Activated naive CD4-positive, alpha-beta T cell treated with anti-CD3 and anti-CD28 coated beads, Interleukin-2, amount 50 U/mL, for 24 hours (primary cell): ENCODE measurements around the gene TMEM131L.
A peak's percentile ranks its signal among the peaks of the same experiment; 100 is the strongest.
"Not testable (repeated sequence)": the region's sequence is repeated elsewhere in the genome, so short reads cannot be mapped to it uniquely, and the experiment has no call there.

Experiments
- H3K27ac Mint-ChIP-seq: one replicate; pipeline ENCODE4 v1.8.0; 2021; ENCODE audit warnings: mild to moderate bottlenecking, mixed read lengths
- H3K27me3 Mint-ChIP-seq: one replicate; pipeline ENCODE4 v1.8.0; 2021; ENCODE audit warnings: mixed read lengths
- H3K36me3 Mint-ChIP-seq: one replicate; pipeline ENCODE4 v1.8.0; 2021; ENCODE audit warnings: mixed read lengths
- H3K4me1 Mint-ChIP-seq: one replicate; pipeline ENCODE4 v1.8.0; 2021; ENCODE audit warnings: mixed read lengths
- H3K4me3 Mint-ChIP-seq: one replicate; pipeline ENCODE4 v1.8.0; 2021; ENCODE audit warnings: mild to moderate bottlenecking, mixed read lengths
- H3K9me3 Mint-ChIP-seq: one replicate; pipeline ENCODE4 v1.8.0; 2021; ENCODE audit warnings: mixed read lengths

TMEM131L gene

DNA sequence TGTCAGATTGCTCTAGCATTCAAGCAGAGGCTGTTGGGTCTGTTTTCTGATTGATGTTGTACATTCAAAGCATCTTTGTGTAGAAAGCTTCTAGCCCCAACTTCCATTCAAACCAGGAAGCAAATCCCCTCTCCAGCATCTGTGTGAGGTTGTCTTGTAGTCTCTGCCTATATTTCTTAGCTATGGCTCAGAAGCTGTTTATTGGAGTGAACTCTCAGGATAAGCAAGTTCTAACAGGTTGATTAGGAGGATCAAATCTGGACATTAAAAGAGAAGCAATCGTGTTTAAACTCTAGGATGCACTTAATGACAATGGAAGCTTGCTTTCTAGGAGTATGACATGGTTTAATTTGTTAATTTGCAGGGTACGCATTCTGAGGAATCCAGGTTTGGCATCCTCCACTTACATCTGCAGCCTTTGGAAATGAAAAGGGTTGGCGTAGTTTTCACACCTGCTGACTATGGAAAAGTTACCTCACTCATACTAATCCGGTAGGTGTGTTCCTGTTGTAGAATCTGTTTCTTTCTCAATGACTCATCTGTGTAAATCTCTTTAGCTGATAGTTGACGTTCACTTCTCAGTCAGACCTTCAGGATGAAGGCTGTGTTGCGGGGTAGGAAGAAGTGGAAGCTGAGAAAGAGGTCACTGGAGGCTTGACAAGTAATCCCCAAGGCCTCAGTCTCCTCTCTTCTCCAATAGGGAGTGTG lies 129.9 kb downstream of the TMEM131L start:
- Mint-ChIP-seq H3K27ac (peak overlapping the region; percentile 75), H3K36me3 (peaks cover 21% of the 10 kb centered on the region), H3K4me3 (no peak overlapping the region), H3K27me3 (no peaks in the 10 kb centered on the region), H3K4me1 (peaks cover 21% of the 10 kb centered on the region), H3K9me3 (no peaks in the 10 kb centered on the region)

DNA sequence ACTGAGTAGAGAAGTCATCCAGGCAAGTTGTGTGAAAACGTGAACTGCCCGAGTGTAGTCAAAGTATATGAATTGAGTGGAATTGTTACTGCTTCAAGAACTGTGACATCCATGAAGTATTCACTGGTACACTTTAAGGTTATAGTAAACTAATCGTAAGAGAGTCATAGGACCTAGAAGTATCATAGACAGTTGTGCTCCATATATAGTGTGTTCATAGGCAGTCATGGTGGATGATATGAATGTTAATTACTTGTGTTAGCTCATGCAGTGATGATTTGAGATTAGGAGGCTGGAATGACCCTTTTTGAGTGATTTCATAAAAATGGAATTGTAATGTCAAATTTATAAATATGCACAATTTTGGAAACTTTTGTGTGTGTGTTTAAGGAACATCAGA lies 136.6 kb downstream of the TMEM131L start:
- Mint-ChIP-seq H3K36me3 (peaks cover 25% of the 10 kb centered on the region), H3K4me3 (no peak overlapping the region)

DNA sequence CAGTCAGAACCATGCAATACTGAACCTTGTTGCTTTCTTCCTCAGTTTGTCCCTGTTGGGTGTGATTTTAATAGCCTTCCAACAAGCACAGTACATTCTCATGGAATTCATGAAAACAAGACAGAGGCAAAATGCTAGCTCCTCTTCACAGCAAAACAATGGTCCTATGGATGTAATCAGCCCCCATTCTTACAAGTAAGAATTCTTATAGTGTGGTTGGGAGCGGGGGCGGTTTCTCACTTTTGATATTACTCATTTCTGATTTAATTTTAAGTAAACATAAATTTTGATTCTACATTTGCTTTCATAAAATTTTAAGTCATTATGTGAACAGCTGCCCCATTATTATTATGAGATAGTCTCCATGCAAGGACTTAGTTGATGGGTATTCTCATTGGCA lies 137.1 kb downstream of the TMEM131L start:
- no peak overlapping the region for H3K4me3 Mint-ChIP-seq
- peaks cover 37% of the 10 kb centered on the region for H3K4me1 Mint-ChIP-seq
- no peaks in the 10 kb centered on the region for H3K9me3 Mint-ChIP-seq
- H3K27me3 Mint-ChIP-seq, result no peaks in the 10 kb centered on the region
- no peak overlapping the region for H3K27ac Mint-ChIP-seq
- H3K36me3 Mint-ChIP-seq, result peaks cover 23% of the 10 kb centered on the region

More for the DNA sequence above, 136.6 kb downstream of the TMEM131L start:
- Mint-ChIP-seq H3K9me3 (no peaks in the 10 kb centered on the region), H3K27me3 (no peaks in the 10 kb centered on the region), H3K4me1 (peaks cover 36% of the 10 kb centered on the region), H3K27ac (peak overlapping the region; percentile 35)

GRCh38 chr4:153603835-153604234 lies 137.7 kb downstream of the TMEM131L start:
- Mint-ChIP-seq H3K4me1 (peaks cover 41% of the 10 kb centered on the region), H3K27ac (no peak overlapping the region), H3K9me3 (no peaks in the 10 kb centered on the region), H3K4me3 (no peak overlapping the region), H3K36me3 (peaks cover 21% of the 10 kb centered on the region), H3K27me3 (no peaks in the 10 kb centered on the region)

DNA sequence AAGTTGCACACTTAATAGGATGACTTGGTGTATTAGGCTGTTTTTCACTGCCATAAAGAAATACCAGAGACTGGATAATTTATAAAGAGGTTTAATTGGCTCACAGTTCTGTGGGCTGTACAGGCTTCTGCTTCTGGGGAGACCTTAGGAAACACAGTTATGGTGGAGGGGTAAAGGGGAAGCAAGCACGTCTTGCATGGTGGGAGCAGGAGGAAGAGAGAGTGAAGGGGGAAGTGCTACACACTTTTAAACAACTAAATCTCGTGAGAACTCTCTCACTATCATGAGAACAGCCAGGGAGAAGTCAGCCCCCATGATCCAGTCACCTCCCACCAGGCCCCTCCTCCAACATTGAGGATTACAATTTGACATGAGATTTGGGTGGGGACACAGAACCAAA lies 142.9 kb downstream of the TMEM131L start:
- not testable (repeated sequence) for H3K9me3 Mint-ChIP-seq, H3K27me3 Mint-ChIP-seq, H3K4me3 Mint-ChIP-seq
- H3K36me3 Mint-ChIP-seq, result peaks cover 35% of the 10 kb centered on the region
- H3K4me1 Mint-ChIP-seq, result peaks cover 57% of the 10 kb centered on the region
- H3K27ac Mint-ChIP-seq, result peak overlapping the region; percentile 11

DNA sequence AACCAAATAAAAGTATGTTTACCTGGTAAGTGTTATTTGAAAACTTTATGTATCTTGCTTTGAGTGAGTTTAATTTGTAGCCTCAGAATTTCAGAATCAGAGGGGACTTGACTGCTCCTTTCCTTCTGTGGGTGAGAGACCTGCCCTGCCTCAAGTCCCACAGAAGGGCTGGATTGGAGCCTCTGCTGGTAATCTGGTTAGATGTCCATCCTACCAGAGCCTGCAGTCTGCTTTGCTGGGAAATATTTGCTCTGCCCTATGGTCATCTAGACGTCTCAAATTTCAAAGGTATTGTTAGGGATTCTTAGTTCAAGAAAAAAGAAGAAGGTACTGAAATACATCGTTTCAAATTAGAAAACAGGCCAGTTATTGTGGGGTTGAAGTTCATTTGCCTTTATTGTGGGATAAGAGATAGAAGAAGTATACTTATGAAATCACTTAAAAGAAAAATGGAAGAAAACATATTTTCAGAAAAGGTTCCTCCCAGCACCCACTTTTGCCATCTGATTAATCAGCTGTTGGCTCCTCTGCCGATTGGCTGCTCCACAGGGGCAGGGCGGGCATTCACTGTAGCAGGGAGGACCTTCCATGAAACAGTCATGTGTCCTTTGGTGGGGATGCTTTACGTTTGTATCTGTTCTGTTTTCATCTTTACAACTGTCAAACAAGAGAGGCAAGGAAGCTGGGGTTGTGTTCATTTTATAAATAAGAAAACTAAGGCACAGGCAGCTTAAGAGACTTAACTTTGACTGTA lies 144.6 kb downstream of the TMEM131L start:
- Mint-ChIP-seq H3K4me3 (no peak overlapping the region), H3K36me3 (peaks cover 43% of the 10 kb centered on the region), H3K9me3 (no peaks in the 10 kb centered on the region), H3K27ac (peak overlapping the region; percentile 94), H3K27me3 (no peaks in the 10 kb centered on the region), H3K4me1 (peaks cover 70% of the 10 kb centered on the region)

- peaks cover 43% of the 10 kb centered on the region for H3K36me3 Mint-ChIP-seq
- H3K27me3 Mint-ChIP-seq, result no peaks in the 10 kb centered on the region
- no peak overlapping the region for H3K4me3 Mint-ChIP-seq
- peak overlapping the region; percentile 4 for H3K27ac Mint-ChIP-seq
- no peaks in the 10 kb centered on the region for H3K9me3 Mint-ChIP-seq
- peaks cover 68% of the 10 kb centered on the region for H3K4me1 Mint-ChIP-seq
Observed at GRCh38 chr4:153611679-153612078, 145.5 kb downstream of the TMEM131L start.

GRCh38 chr4:153612878-153613277 lies 146.7 kb downstream of the TMEM131L start:
- Mint-ChIP-seq H3K9me3 (no peaks in the 10 kb centered on the region), H3K4me3 (no peak overlapping the region), H3K4me1 (peaks cover 69% of the 10 kb centered on the region), H3K27me3 (no peaks in the 10 kb centered on the region), H3K36me3 (peaks cover 49% of the 10 kb centered on the region), H3K27ac (peak overlapping the region; percentile 78)

DNA sequence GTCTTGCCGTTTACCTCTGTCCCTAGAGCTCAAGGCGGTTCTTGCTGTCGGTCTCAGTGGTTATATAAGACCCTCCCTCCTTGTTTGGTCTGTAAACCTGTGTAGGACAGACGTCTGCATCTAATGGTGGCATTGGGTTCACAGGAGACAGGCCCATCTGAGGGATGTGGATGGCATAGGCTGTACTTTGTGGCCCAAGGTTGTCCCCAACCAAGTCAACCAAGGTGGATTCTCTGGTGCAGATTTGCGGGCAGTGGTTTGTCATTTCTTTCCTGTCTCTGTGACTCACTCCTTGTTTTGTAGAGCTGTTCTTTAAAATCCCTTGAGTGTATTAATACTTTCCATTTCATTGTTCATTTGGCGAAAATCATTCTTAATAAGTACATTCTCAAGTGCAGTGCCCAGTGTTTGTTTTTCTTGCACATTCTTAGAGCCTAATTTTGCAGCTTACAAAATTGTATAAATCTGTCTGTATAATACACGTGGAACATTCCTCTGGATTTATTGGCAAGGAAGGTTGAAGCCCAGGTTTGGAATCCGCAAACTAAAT lies 149.9 kb downstream of the TMEM131L start:
- Mint-ChIP-seq H3K4me3 (peak overlapping the region; percentile 19), H3K27ac (peak overlapping the region; percentile 79), H3K36me3 (peaks cover 48% of the 10 kb centered on the region), H3K27me3 (no peaks in the 10 kb centered on the region), H3K9me3 (no peaks in the 10 kb centered on the region), H3K4me1 (peaks cover 50% of the 10 kb centered on the region)

DNA sequence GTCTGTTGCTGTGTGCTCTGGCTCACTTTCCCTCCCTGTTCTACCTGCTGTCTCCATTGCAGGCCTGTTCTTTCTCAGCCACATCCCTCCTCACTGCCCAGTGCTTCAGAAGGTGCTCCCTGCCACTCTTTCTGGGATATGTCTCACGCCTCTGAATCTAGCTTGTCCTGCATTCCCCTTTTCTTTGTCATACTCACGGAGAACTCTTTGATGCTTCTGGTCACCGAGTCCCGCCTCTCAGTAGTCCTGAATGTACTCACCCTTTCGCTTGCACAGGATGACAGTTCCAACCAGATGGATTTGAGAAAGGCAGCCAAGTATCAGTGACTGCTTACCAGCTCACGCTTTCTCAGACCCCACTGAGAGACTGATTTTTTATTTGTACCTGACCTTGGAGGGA lies 152.7 kb downstream of the TMEM131L start:
- Mint-ChIP-seq H3K36me3 (peaks cover 40% of the 10 kb centered on the region), H3K9me3 (no peaks in the 10 kb centered on the region), H3K4me3 (no peak overlapping the region), H3K4me1 (peaks cover 39% of the 10 kb centered on the region), H3K27ac (peak overlapping the region; percentile 48), H3K27me3 (no peaks in the 10 kb centered on the region)

GRCh38 chr4:153619811-153620210 lies 153.7 kb downstream of the TMEM131L start:
- peaks cover 29% of the 10 kb centered on the region for H3K4me1 Mint-ChIP-seq
- no peaks in the 10 kb centered on the region for H3K27me3 Mint-ChIP-seq
- no peak overlapping the region for H3K4me3 Mint-ChIP-seq
- peaks cover 35% of the 10 kb centered on the region for H3K36me3 Mint-ChIP-seq
- no peaks in the 10 kb centered on the region for H3K9me3 Mint-ChIP-seq
- H3K27ac Mint-ChIP-seq, result peak overlapping the region; percentile 46

DNA sequence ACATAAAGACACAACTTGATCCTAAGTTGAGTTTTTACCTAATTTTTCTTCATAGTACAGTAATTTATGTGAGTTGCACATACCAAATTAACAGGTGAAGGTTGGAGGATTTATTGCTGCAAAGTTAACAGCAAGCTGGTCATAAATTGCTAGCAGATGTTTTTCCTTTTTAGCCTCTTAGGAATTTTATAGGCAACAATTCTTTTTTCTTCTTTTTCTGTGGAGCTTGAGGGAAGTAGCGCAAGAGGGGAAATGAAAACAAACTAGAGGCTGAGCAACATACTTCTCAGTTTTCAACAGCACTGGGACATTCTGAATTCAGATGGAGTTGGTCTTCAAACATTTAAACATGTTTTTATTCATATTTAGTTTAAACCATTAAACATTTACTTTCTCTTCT lies 154.2 kb downstream of the TMEM131L start:
- Mint-ChIP-seq H3K4me3 (no peak overlapping the region), H3K27me3 (no peaks in the 10 kb centered on the region), H3K4me1 (peaks cover 24% of the 10 kb centered on the region), H3K9me3 (no peaks in the 10 kb centered on the region), H3K27ac (peak overlapping the region; percentile 89), H3K36me3 (peaks cover 31% of the 10 kb centered on the region)

GRCh38 chr4:153622093-153622492 lies 155.9 kb downstream of the TMEM131L start:
- peaks cover 26% of the 10 kb centered on the region for H3K36me3 Mint-ChIP-seq
- peaks cover 9% of the 10 kb centered on the region for H3K4me1 Mint-ChIP-seq
- no peaks in the 10 kb centered on the region for H3K9me3 Mint-ChIP-seq
- H3K27ac Mint-ChIP-seq, result peak overlapping the region; percentile 51
- no peaks in the 10 kb centered on the region for H3K27me3 Mint-ChIP-seq
- H3K4me3 Mint-ChIP-seq, result no peak overlapping the region

DNA sequence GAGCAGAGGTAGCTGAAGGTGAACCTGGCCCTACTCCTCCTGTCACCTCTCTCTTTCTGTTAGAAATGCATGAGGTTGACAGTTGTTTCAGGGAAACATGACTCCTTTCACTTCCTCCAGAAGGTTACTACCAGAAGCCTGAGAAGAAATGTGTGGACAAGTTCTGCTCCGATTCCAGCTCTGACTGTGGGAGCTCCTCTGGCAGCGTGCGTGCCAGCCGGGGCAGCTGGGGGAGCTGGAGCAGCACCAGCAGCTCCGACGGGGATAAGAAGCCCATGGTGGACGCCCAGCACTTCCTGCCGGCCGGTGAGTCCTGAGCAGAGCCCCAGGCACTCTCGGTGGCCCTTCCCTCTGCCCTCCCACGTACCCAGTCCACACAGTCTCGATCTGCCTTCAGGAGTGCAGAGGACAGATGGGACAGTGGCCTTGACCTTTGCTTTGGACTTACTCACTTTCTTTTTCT lies 156.6 kb downstream of the TMEM131L start:
- H3K27ac Mint-ChIP-seq, result peak overlapping the region; percentile 92
- H3K36me3 Mint-ChIP-seq, result peaks cover 25% of the 10 kb centered on the region
- peaks cover 6% of the 10 kb centered on the region for H3K4me1 Mint-ChIP-seq
- H3K4me3 Mint-ChIP-seq, result no peak overlapping the region
- no peaks in the 10 kb centered on the region for H3K9me3 Mint-ChIP-seq
- H3K27me3 Mint-ChIP-seq, result no peaks in the 10 kb centered on the region

DNA sequence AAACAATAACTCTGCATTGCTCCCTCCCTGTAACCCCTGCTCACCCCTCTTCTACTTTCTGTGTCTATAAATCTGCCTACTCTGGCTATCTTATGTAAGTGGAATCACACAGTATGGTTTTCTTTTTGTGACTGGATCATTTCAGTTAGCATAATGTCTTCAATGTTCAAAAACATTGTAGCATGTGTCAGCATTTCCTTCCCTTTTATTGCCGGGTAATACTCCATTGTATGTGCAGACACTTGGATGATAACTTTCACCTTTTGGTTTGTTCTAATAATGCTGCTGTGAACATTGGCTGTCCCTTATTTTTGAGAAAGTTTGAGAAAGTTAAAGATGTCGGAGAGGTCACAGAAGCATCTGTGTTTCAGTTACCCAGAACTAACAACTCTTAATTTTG lies 157.3 kb downstream of the TMEM131L start:
- Mint-ChIP-seq H3K9me3 (no peaks in the 10 kb centered on the region), H3K4me1 (peaks cover 6% of the 10 kb centered on the region), H3K27ac (peak overlapping the region; percentile 92), H3K36me3 (peaks cover 25% of the 10 kb centered on the region), H3K4me3 (no peak overlapping the region), H3K27me3 (no peaks in the 10 kb centered on the region)

GRCh38 chr4:153628796-153629315 lies 162.7 kb downstream of the TMEM131L start:
- no peaks in the 10 kb centered on the region for H3K4me1 Mint-ChIP-seq
- H3K36me3 Mint-ChIP-seq, result peaks cover 18% of the 10 kb centered on the region
- peak overlapping the region; percentile 1 for H3K27ac Mint-ChIP-seq
- H3K9me3 Mint-ChIP-seq, result no peaks in the 10 kb centered on the region
- H3K27me3 Mint-ChIP-seq, result no peaks in the 10 kb centered on the region
- no peak overlapping the region for H3K4me3 Mint-ChIP-seq
